Kidney capillary endothelial cell (primary cell): ENCODE results near the gene SYNDIG1L.
"Not testable (repeated sequence)": the region's sequence is repeated elsewhere in the genome, so short reads cannot be mapped to it uniquely, and the experiment has no call there.

Experiments used
- DNase-seq: peaks from one replicate; pipeline ENCODE4 v3.0.0-alpha.2; 2018; ENCODE audit warnings: low spot score

Gene SYNDIG1L

DNA sequence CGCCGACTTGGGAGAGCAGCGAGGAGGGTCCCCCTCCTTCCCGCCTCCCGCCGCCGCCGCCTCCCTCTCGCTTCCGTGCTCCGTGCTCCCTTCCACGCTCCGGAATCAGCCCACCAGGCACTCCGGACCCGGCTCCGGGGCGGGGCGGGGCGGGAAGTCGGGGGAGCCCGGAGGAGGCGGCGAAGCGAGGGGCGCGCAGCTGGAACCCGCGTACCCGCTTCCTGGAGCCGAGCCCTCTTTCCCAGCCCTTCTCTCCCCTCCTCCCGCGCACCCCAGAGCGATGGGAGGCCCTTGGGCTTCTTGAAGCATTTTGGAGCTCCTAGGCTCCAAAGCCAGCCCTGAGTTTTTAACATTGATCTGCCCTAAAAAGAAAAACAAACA is at the start of gene SYNDIG1L:
SYNDIG1L (minus strand) TSS at position 9 of the 381 bp plus-strand sequence. CDS start 16,466 bp downstream, outside the sequence.
- no peak for DNase-seq

DNA sequence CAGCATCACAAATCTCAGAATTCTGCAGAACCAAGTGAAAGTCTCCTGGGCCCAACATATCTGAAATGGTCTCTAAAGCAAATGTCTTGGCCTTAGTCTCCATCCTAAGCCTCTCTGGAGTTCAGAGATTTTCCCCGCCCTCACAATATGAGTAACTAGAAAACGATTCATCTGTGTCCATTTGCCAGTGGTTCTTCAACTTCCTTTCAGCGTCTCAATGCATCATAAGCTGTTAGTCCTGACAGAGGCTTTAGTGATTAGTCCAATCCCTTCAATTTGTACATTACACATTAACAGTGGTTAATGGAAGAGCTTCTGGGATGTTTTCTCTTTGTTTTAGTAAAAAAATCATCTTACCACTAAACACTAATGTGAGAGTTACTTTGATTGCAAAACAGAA is 49.7 kb upstream of the SYNDIG1L start:
- DNase-seq = peak; percentile 16

DNA sequence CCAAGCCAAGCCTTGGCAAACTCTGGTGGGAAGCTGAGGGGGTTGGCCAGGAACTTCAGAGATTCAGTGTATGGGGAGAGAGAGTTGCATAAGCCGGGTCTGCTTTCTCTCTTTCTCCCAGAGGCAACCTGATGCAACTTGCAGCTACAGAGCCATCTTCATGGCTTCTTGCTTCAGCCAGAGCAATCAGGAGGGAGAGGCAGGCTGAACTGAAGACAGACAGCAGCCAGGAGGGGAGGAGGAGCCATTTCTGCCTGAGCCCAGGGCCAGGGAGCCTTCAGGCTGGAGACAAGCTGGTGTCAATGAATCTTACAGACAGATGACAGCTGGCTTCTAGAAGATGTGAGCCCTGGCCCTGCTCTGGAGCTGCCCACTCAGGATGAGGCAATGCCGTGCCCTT is 48.4 kb upstream of the SYNDIG1L start:
- no peak for DNase-seq

DNA sequence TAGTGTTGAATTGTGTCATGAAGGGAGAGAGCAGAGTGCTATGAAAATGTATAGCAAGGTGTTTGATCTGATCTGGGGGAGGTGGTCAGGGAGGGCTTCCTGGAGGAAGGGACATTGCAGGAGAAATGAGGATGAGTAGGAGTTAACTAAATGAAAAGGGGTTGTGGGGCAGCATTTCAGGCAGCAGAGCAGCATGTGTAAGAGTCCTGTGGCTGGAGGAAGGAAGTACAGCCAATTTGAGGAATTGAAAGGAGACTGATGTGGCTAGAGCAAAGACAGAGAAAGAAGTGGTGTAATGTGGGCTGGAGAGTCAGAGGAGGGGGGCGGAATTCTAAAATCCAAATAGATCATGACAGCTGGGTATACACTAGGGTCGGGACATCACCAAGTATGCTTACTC is 46.6 kb upstream of the SYNDIG1L start:
- DNase-seq = no peak

DNA sequence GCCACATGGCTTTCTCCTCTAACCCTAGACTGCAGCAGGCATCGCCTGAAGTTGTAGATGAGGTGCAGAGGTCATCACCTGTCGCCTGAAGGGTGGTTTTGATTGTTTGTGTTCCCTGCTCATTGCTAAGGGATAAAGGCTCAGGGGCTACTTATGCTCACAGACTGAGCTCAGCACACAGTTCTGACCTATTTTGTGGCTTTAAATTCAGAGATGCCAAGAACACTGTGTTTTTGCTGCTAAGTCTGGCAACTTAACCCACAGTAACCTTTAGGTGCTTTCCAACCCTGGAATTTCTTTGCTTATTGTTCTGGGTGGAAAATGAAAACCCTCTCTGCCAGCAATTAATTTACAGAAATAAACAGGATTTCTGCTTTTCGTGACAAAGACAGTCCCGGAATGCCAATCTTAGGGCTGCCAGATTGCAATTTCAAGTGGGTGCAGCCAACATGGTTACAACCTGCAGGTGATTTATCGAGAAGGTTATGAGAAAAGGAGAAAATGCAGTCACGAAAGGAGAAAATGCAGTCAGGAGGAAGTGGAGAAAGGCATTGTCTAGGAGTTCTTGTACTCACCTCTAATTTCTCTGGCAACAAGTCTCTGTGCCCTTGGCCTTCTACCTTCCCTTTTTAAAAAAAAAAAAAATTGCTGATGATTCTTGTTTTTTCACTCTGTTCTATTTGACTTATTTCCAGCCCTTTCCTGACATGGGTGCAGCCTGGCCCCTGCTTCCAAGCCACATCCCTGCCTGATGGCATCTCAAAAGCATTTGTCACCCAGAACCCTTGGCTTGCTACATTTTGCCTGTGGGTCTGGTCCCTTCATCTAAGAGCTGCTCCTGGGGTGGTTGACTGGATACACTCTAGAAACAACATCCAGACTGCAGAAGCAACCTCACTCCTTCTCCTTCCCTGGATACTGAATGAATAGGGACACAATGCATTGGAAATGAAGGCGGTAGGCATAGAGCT is 43.8 kb upstream of the SYNDIG1L start:
- DNase-seq = no peak

DNA sequence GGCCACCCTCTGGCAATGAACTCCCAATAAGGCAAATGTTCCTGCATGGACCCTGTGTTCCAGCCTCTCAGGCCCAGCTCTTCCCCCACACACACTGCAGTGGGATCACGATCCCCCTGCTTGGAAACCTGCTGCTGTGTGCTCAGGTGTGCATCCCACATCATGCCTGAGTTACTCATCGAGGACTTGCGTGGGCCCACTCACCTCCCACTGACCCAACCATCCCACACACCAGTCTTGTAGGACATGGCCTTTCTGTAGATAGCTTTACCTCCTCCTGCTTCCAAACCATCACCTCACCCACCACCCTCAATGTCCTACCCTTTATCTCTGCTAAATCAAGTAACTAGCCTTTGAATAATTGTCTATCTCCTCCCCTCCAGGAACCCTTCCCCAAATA is 42.5 kb upstream of the SYNDIG1L start:
- no peak for DNase-seq

DNA sequence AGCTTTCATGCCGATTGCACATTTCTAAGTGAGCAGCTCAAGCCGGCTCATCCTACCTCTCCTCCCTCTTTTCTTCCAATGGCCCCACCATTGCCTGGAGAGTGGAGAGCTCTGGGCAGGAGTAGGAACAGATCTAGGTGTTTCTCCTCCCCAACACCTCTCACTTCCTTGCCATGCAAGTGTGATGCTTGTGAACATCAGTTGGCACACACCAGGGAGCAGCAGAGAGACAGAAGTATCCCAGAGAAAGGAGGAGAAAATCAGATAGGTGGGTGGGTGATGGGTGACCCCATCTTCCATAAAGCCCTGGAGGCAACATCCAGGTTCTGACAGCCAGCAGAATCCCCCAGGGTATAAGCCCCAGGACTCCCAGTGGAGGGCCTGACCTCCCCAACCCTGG is 39.3 kb upstream of the SYNDIG1L start:
- DNase-seq = no peak

DNA sequence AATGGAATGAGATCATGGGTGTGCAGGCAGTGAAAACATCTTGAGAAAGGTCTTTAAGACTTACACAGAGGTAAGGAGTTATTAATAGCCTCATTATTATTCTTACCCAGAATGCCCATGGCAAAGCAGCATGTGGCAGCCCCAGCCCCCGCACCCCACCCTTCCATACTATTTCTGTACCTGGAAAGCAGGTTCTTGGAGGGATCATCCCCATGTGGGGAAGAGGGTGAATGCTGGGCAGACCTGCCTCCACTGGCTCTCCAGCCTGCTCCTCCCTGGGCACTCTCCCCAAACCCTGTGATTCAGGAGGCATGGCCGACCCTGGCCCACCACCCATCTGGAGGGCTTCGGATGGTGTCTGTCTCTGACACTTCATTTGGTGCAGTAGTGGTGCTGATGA is 38.8 kb upstream of the SYNDIG1L start:
- no peak for DNase-seq

DNA sequence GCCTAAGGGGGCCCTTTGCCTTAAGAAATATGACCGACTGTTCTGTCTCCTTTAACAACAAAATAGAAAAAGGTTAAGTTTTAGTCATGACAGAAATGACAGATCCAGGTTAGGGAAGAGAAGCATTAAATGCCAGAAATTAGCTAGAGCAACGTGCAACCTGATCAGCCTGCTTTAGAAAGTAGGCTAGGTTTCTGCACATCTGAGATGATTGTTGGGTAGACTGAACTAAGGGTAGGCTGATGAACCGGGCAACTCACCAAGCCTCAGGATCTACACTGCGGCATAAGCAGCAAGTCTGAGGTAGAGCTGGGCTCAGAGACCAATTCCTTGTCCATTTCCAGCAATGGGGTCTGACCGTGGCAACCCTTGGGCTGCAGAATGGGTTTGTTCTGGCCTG is 37.7 kb upstream of the SYNDIG1L start:
- no peak for DNase-seq

DNA sequence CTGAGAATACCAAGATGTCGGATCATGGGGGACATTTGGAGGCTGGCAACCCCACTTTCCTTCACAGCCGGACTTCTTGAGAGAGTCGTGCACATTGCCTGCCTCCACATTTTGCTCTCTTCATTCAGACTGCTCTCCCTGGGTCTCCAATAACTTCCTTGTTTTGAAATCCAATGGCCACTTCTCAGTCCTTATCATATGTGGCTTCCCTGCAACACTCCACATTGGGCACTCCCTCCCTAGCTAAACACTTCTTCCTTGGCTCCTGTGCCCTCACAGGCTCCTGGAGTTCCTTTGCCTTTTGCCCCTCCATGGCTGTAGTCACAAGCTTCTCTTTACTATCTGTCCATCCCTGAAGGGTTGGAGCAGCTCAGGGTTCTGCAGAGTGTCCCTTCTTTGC is 37.0 kb upstream of the SYNDIG1L start:
- no peak for DNase-seq

DNA sequence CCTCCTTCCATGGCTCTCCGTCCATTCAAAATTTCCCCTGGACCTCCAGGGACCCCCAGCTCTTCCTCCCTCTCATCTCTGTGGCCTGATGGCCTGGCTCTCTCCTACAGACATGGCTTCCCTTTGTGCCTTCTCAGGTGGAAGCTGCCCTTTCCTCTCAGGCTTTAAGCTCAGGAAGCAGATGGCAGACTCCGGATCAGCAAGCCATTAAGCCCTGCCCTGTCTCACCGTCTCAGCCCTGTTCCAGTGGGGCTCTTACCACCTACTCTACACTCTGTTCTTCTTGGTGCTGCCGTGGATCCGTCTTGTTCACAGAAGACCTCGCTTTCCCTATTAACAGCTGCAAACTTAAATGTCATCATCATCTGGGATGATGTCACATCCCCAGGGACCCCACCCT is 34.0 kb upstream of the SYNDIG1L start:
- no peak for DNase-seq

DNA sequence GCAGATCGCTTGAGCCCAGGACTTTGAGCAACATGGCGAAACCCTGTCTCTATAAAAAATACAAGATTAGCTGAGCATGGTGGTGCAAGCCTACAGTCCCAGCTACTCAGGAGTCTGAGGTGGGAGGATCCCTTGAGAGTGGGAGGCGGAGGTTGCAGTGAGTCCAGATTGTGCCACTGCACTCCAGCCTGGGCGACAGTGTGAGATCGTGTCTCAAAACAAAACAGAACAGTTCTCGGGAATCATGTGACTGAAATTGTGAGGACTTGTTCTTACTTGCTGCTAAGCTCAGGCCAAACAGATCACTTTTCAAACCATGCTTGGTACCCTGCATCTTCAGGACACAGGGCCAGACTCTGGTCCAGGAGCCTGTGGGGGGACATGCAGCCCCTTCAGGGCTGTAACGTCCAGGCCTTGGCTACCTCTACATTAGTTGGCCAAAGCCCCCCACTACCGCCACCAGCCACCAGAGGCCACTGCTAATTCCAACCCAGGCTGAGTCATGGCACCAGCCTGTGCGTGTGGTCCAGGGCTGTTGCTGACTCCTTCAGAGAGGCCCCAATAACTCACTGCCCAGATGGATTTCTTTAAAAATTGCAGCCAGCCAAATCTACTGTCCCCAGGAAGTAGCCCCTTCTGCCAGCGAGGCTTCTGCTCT is 33.4 kb upstream of the SYNDIG1L start:
- peak; percentile 50 for DNase-seq

DNA sequence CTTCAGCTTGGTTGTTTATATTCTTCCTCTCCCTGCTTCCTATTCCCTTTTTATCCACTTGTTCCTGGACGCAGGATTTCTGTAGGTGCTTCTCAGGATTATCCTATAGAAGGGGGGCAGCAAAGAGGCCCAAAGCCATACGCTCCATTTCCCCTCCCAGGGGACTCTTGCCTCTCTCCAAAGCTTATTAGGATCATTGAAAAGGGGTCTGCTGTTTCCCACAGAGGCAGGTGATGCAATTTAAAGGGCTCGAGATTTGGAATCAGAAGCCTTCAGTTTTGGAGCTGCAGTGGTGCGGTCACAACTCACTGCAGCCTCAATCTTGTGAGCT is 31.5 kb upstream of the SYNDIG1L start:
- no peak for DNase-seq

DNA sequence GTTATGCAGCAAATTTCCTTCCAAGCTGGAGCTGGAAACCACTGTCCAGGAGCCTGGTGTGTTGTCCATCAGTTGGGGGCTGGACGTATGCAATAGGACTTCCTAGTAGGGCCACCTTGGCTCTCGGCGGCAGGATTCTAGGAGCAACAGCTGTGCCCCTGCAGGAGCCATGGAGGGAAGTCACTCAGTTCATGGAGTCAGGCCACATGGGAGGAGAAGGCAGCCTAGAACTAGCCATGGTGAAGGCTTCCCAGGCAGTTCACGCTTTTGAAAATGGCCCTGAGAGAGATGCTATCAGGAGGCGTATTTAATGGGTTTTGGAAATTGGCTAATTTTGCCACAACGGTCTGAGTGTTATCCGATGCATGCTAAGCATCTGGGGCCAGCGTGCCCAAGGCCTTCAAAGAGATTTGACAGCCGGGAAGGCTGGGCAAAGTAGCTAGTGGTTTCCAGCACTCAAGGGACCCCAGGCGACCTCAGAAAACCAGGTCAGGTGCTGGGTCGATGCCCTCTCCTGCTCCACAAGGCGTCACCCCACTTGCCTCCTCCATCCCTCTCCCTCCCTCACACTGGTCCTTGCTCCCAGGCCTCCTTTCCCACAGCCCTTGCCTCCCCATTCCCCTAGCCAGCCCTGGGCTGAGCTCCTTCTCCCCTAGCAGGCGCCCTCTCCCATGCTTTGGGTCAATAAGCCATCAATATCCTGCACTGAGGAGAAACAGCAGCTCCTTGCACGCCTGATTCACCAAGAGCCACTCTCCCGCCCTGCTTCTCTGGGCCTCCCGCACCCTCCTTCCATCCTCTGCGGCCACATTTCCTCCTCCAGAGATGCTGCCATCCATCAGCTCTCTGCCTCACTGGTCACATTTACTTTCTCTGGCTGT is 30.9 kb upstream of the SYNDIG1L start:
- DNase-seq = no peak

DNA sequence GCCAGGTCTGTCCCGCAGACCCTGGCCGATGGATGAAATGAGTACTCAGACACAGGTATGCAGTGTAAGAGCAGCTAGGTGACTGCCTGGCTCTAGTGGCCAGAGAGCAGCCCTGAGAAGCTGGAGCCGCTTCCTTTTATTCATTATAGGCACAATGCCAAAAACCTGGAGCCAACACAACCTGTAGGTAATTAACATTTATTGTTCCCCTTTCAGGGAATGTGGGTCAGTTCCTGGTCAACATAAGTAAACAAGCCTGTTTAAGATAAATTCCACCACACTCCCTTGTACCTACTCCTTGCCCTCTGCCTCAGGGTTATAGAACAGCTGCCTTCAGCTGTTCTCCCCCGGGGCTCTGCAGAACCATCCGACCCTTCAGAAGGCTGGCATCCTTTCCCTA is 28.4 kb upstream of the SYNDIG1L start:
- not testable (repeated sequence) for DNase-seq

DNA sequence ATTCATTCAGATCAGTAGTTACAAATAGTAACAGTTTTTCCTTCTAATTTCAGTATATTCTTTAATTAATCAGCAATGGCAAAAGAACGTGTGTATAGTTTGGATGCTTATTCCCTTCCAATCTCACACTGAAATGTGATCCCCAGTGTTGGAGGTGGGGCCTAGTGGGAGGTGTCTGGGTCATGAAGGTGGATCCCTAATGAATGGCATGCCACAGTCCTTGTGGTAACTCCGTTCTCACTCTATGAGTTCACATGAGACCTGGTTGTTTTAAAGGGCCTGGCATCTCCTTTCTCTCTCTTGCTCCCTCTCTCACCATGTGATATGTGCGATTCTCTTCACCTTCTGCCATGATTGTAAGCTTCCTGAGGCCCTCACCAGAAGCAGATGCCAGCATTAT is 18.9 kb upstream of the SYNDIG1L start:
- DNase-seq = no peak

DNA sequence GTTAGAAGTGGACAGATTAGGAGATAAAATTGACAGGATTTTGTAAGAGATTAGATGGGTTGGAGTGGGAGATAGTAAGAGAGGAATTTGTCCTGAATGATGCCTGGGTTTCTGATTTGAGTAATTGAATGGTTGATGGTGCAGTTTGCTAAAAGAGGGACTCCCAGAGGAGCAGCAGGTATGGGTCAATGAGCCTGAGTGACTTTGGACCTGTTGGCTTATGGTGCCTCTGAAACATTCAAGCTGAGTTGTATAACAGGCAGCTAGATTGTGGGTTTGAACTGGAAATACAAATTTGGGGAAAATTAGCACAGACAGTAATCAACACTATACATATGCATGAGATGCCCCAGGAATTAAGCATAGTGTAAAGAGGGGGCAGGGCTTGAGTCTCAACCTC is 16.7 kb upstream of the SYNDIG1L start:
- no peak for DNase-seq

DNA sequence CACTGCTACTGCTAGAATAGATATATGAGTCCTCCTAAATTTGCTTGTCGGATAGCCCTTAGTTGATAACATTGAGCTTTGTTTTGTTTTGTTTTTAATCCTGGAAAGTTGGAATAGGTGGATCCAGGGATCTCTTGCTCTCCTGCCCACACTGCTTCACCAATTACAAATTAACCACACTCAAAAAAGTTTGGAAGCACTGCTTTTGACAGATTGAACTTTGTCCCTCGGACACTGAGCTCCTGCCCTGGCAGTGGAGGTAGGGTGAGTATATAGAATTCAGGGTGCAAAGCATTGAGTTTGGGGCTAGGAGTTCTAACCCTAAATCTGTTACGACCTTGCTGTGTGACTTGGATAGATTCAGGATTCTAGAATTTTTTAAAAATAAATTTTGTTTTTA is 15.1 kb upstream of the SYNDIG1L start:
- no peak for DNase-seq

DNA sequence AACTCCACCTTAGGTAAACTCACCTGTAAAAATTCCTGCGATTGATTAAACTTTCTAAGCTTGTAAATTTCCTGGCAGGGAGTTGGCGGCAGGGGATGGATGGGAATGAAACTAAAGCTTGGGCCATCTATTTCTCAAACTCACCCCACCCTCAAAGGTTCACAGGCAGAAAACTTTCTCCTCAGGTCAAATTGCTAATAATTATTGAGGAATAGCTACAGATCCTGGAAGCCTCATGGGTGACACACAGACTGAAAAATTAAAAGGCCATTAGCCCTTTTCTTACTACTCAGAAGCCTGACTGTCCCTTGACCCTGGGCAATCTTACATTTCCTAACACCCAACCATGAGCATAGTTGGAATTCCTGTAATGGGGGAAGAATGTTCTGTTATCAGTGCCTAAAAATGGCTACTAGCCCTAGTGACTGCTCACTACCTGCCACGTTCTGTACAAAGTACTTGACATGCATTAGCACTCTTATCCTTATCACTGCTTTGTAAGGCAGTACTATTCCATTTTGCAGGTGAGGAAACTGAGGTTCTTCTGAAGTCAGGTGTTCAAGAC is 12.4 kb upstream of the SYNDIG1L start:
- DNase-seq = no peak

DNA sequence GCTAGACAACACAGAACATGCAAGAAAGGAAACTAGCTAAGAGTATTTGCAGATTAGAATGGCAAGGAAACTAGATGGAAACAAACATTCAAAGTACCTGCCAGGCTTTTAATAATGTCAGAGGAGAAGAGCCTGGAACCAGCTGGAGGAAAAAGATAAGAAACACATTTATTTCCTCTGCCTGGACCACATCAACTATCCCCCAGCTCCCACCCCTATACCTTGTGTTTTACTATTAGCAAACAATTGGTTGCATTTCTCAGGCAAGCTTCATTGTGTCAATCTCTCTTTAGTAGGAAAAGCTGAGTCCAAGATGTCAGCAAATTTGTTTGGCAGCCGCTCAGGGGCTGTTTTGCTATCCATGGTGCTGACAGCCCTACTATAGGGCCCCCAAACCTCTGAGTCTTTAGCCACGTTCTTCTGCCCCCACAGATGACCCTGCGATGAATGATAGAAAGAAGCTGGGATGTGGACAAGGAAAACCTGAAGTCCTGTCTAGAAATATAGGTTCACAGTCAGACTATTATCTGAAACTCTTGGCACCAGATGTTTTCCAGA is 11.6 kb upstream of the SYNDIG1L start:
- DNase-seq = no peak

DNA sequence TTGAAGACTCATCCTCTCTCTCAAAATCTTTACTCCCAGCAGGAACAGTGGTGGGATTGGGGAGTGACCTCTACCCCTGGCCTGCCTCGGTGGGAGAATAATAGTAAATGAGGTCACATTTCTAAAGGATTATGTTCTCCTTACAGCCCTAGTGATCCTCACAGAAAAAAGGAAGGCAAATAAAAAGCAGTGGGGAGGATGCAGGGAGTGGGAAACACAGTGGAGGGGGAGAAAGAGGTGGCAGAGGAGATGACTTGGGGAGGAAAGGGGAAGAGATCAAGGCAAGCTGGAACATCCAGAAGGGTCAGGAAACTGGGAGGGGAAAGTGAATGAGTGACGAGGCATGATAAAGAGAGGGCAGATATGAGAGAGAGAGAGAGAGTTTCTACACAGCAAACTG is 8.3 kb upstream of the SYNDIG1L start:
- DNase-seq = no peak

DNA sequence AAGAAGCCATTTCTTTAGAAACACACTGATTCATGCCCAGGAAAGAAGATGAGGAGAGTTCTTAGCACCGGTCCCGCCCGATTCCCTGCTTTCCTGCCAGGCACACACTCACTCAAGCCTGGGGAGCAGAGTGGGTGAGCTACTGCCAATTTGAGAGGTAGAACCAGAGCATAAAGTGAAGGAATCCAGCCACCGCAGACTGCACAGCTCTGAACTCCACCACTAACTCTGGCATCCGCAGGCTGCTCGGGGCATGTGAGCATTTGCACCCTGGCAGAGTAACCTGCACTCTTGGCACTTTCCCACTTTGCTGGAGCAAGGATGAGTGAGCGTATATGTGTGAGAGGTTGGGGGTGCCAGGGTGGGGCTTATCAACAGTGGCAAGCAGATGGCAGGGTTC is 4.0 kb upstream of the SYNDIG1L start:
- no peak for DNase-seq
